ENCODE results near the gene C5AR1.
"Not testable (repeated sequence)": the region's sequence is repeated elsewhere in the genome, so short reads cannot be mapped to it uniquely, and the experiment has no call there.

The C5AR1 gene

GRCh38 chr19:47273313-47274070, 36.2 kb upstream of the C5AR1 start:
- no peaks in the 10 kb centered on the region for H3K27me3 ChIP-seq (ENCODE audit: control insufficient read depth, insufficient read depth, low read length)
- H3K9ac ChIP-seq (ENCODE audit: low read length): peak overlapping the region; percentile 89
- no peaks in the 10 kb centered on the region for H3K36me3 ChIP-seq (ENCODE audit: control insufficient read depth, insufficient read depth, low read length)
- no peaks in the 10 kb centered on the region for H3K9me3 ChIP-seq (ENCODE audit: control insufficient read depth, low read length)
- peak overlapping the region; percentile 48 for H3K4me3 ChIP-seq (ENCODE audit: low read length)
- H3K4me1 ChIP-seq (ENCODE audit: control insufficient read depth, insufficient read depth, low read length): peaks cover 14% of the 10 kb centered on the region

- H3K9ac ChIP-seq (ENCODE audit: low read length): peak within 1 kb of the TSS; percentile 89
- no peaks in the 10 kb centered on the region for H3K27me3 ChIP-seq (ENCODE audit: control insufficient read depth, insufficient read depth, low read length)
- no peaks in the 10 kb centered on the region for H3K36me3 ChIP-seq (ENCODE audit: control insufficient read depth, insufficient read depth, low read length)
- no peaks in the 10 kb centered on the region for H3K9me3 ChIP-seq (ENCODE audit: control insufficient read depth, low read length)
- H3K4me1 ChIP-seq (ENCODE audit: control insufficient read depth, insufficient read depth, low read length): peaks cover 14% of the 10 kb centered on the region
- H3K4me3 ChIP-seq (ENCODE audit: low read length): peak within 1 kb of the TSS; percentile 48
Measured at GRCh38 chr19:47274071-47274890, 35.4 kb upstream of the C5AR1 start, which contains the start of gene INAFM1. INAFM1 (plus strand) TSS chr19:47274885; CDS start chr19:47274920, 35 bp downstream.

GRCh38 chr19:47274891-47275761, 34.5 kb upstream of the C5AR1 start:
- Histone ChIP-seq H3K9me3 (ENCODE audit: control insufficient read depth, low read length) (no peaks in the 10 kb centered on the region), H3K36me3 (ENCODE audit: control insufficient read depth, insufficient read depth, low read length) (no peaks in the 10 kb centered on the region), H3K9ac (ENCODE audit: low read length) (peak overlapping the region; percentile 29), H3K4me1 (ENCODE audit: control insufficient read depth, insufficient read depth, low read length) (peaks cover 14% of the 10 kb centered on the region), H3K4me3 (ENCODE audit: low read length) (no peak overlapping the region), H3K27me3 (ENCODE audit: control insufficient read depth, insufficient read depth, low read length) (no peaks in the 10 kb centered on the region)

GRCh38 chr19:47275791-47276461, 33.7 kb upstream of the C5AR1 start:
- Histone ChIP-seq H3K9ac (ENCODE audit: low read length) (no peak overlapping the region), H3K36me3 (ENCODE audit: control insufficient read depth, insufficient read depth, low read length) (no peaks in the 10 kb centered on the region), H3K4me1 (ENCODE audit: control insufficient read depth, insufficient read depth, low read length) (peaks cover 14% of the 10 kb centered on the region), H3K4me3 (ENCODE audit: low read length) (no peak overlapping the region), H3K9me3 (ENCODE audit: control insufficient read depth, low read length) (no peaks in the 10 kb centered on the region), H3K27me3 (ENCODE audit: control insufficient read depth, insufficient read depth, low read length) (no peaks in the 10 kb centered on the region)

DNA sequence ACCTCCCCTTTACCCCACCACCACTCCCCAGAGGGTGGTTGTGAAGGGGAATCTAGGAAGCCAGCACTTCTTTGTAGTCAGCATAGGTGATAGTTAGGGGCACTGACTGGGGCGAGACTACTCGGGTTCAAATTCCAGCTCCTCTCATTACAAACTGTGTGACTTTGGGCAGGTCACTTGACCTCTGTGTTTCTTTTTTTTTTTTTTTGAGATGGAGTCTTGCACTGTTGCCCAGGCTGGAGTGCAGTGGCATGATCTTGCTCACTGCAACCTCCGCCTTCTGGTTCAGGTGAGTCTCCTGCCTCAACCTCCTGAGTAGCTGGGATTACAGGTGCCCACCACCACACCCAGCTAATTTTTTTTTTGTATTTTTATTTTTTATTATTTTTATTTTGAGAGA, 33.1 kb upstream of the C5AR1 start:
- H3K27me3 ChIP-seq (ENCODE audit: control insufficient read depth, insufficient read depth, low read length); H3K9me3 ChIP-seq (ENCODE audit: control insufficient read depth, low read length); H3K4me3 ChIP-seq (ENCODE audit: low read length); H3K9ac ChIP-seq (ENCODE audit: low read length); H3K36me3 ChIP-seq (ENCODE audit: control insufficient read depth, insufficient read depth, low read length): not testable (repeated sequence)
- H3K4me1 ChIP-seq (ENCODE audit: control insufficient read depth, insufficient read depth, low read length): peaks cover 14% of the 10 kb centered on the region

- no peak overlapping the region for H3K9ac ChIP-seq (ENCODE audit: low read length)
- no peaks in the 10 kb centered on the region for H3K9me3 ChIP-seq (ENCODE audit: control insufficient read depth, low read length)
- no peaks in the 10 kb centered on the region for H3K36me3 ChIP-seq (ENCODE audit: control insufficient read depth, insufficient read depth, low read length)
- H3K4me3 ChIP-seq (ENCODE audit: low read length): no peak overlapping the region
- peaks cover 6% of the 10 kb centered on the region for H3K4me1 ChIP-seq (ENCODE audit: control insufficient read depth, insufficient read depth, low read length)
- no peaks in the 10 kb centered on the region for H3K27me3 ChIP-seq (ENCODE audit: control insufficient read depth, insufficient read depth, low read length)
Measured at GRCh38 chr19:47280183-47280797, 29.4 kb upstream of the C5AR1 start.

DNA sequence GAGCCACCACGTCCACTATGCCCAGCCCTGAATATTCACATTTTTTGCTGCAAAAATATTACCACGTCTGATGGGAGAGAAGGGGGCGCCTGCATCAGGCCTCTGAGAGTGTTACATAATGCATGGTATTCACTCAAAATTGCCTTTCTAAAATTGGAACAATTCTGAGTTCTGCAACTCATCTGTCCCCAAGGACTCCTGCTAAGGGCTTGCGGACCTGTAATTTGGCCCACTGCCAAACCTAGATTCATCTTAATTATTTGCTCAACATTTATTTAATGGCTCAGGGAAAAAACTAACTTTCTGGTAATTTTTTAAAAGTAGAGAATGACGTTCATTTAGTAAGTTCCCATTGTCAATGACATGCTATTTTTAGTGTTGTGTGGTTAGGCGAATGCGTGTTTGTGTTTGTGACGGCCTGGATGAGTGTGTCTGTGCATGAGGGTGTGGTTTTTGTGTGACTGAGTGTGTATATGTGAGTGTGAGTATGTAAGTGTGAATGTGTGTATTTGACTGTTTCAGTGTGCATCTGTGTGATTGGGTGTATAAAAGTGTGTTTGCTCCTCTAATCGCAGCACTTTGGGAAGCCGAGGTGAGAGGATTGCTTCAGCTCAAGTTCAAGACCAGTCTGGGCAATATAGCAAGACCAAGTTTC, 26.1 kb upstream of the C5AR1 start:
- no peak overlapping the region for H3K4me3 ChIP-seq (ENCODE audit: low read length)
- H3K27me3 ChIP-seq (ENCODE audit: control insufficient read depth, insufficient read depth, low read length): no peaks in the 10 kb centered on the region
- no peak overlapping the region for H3K9ac ChIP-seq (ENCODE audit: low read length)
- no peaks in the 10 kb centered on the region for H3K36me3 ChIP-seq (ENCODE audit: control insufficient read depth, insufficient read depth, low read length)
- no peaks in the 10 kb centered on the region for H3K4me1 ChIP-seq (ENCODE audit: control insufficient read depth, insufficient read depth, low read length)
- no peaks in the 10 kb centered on the region for H3K9me3 ChIP-seq (ENCODE audit: control insufficient read depth, low read length)

- H3K9me3 ChIP-seq (ENCODE audit: control insufficient read depth, low read length): no peaks in the 10 kb centered on the region
- H3K27me3 ChIP-seq (ENCODE audit: control insufficient read depth, insufficient read depth, low read length): no peaks in the 10 kb centered on the region
- H3K9ac ChIP-seq (ENCODE audit: low read length): no peak overlapping the region
- H3K4me3 ChIP-seq (ENCODE audit: low read length): no peak overlapping the region
- no peaks in the 10 kb centered on the region for H3K36me3 ChIP-seq (ENCODE audit: control insufficient read depth, insufficient read depth, low read length)
- peaks cover 3% of the 10 kb centered on the region for H3K4me1 ChIP-seq (ENCODE audit: control insufficient read depth, insufficient read depth, low read length)
Measured at GRCh38 chr19:47284324-47284899, 25.2 kb upstream of the C5AR1 start.

GRCh38 chr19:47296036-47296435, 13.6 kb upstream of the C5AR1 start:
- Histone ChIP-seq H3K27me3 (ENCODE audit: control insufficient read depth, insufficient read depth, low read length) (no peaks in the 10 kb centered on the region), H3K9me3 (ENCODE audit: control insufficient read depth, low read length) (no peaks in the 10 kb centered on the region), H3K36me3 (ENCODE audit: control insufficient read depth, insufficient read depth, low read length) (no peaks in the 10 kb centered on the region), H3K4me3 (ENCODE audit: low read length) (no peak overlapping the region), H3K9ac (ENCODE audit: low read length) (no peak overlapping the region), H3K4me1 (ENCODE audit: control insufficient read depth, insufficient read depth, low read length) (no peaks in the 10 kb centered on the region)

GRCh38 chr19:47300867-47301266, 8.8 kb upstream of the C5AR1 start:
- not testable (repeated sequence) for H3K4me3 ChIP-seq (ENCODE audit: low read length); H3K4me1 ChIP-seq (ENCODE audit: control insufficient read depth, insufficient read depth, low read length); H3K9me3 ChIP-seq (ENCODE audit: control insufficient read depth, low read length); H3K9ac ChIP-seq (ENCODE audit: low read length); H3K36me3 ChIP-seq (ENCODE audit: control insufficient read depth, insufficient read depth, low read length); H3K27me3 ChIP-seq (ENCODE audit: control insufficient read depth, insufficient read depth, low read length)

All from mucosa of stomach (tissue), 1 donor.